HEK293T (cell line): ENCODE measurements around the gene TRAF6.

ENCODE experiments used
- CTBP1 ChIP-seq: fragments of 450-650 bp; IDR thresholded peaks from 2 replicates; pipeline ENCODE4 v1.6.1; 2016; ENCODE audit warnings: borderline replicate concordance
- SUZ12 ChIP-seq: fragments of 450-650 bp; IDR thresholded peaks from 2 replicates; pipeline ENCODE4 v1.6.1; 2016; ENCODE audit warnings: mild to moderate bottlenecking

GRCh38 chr11:36557991-36558390, 47.9 kb upstream of the TRAF6 start:
- TF ChIP-seq SUZ12, result no peak
- TF ChIP-seq CTBP1, result no peak
